Stimulated activated CD8-positive, alpha-beta memory T cell treated with anti-CD3 and anti-CD28 coated beads, Interleukin-2, amount 100 ng/mL, for 1 hour (primary cell): ENCODE data around the gene PLSCR4.

Experiments used
- DNase-seq, 2 donors: peaks; one replicate each; pipeline ENCODE4 v3.0.0-alpha.2; 2020; ENCODE audit warnings: low read depth in 2 of 2

Gene PLSCR4

DNA sequence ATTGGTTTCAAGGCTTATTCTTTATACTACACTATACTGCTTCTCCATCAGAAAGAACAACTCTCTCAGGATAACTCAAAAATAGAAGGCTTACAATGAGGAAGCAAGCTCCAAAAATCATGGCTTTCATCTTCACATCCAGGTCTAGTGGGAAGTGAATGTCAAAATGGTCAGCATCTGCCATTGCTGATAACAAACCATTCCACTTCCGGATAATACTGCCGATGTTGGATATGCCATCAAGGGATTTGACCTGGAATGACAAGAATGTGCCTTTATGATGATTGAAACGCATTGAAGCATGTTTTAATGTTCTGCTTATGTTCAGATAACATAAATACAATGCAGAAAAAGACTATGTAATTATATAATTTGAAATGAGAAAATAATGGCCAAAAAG, 55.9 kb downstream of the PLSCR4 start:
- no peak for DNase-seq

DNA sequence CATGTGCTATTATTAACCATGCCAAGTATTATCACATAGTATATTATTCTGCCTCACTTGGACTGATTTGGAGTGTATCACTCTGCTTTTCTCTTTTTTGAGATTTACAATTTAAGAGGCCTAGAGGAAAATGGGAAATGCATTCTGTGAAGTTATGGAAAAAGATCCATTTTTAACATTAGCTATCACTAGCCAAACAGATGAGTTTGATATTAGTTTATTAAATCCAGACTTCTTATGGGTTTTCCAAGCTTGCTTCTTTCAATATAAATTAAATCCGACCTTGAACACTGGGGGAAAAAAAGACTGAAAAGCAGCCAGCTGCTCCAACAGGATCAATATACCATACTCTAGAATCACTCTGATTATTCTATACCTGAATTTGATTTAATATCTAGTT, 59.9 kb downstream of the PLSCR4 start:
- no peak for DNase-seq

DNA sequence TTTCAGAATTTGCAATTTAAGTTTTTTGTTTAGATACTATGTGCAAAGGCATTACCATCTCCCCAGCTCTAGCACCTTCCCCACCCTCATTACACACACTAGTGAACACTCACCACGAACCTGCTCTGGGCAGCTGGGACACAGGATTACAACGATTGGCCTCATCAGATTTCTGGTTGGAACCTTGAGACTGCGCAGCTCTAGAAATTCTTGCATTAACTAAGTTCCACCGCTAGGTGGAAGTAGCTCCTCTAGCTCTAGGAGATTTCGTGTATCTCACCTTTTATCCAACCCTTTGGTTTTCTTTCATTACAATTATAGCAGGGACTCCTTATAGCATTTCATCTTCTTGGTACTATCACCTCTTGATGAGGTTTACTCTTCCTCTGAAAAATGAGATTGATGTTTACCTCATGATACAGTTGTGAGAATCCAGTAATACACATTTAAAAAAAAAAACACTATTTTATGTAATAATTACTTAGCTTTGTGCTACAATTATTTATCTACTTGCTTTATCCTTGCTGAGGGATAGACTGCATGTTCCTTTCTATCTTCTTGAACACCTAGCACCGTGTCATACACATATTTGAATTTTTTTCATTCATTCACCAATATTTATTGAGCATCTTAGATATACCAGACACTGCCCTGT, 61.3 kb downstream of the PLSCR4 start:
- DNase-seq, result no peak

DNA sequence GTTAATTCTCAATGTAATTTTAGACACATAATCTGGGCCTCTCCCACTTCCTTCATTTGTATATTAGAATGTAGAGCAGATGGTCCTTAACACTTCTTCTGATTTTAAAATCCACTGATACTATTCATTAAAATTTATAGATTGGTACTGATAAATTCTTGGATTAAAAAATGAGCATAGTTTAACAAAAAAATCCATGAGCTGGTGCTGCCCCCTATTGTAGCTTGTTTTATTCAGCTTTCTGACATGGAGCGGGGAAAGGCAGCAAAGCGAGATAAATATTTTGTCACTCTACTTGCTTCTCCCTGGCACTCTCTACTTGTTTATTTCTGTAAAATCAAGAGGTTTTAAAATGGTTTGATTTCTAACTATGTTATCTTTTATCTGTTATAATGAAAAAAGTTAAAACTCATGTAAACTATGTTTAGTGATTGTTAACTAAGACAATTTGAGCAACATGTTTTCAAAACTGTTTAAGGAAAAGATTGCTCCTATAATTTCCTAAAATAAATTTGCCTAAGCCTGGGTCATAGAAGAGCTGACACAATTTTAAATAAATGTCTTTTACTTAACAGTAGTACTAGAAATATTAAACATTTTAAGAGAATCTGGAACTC, 63.5 kb downstream of the PLSCR4 start:
- DNase-seq, result no peak

DNA sequence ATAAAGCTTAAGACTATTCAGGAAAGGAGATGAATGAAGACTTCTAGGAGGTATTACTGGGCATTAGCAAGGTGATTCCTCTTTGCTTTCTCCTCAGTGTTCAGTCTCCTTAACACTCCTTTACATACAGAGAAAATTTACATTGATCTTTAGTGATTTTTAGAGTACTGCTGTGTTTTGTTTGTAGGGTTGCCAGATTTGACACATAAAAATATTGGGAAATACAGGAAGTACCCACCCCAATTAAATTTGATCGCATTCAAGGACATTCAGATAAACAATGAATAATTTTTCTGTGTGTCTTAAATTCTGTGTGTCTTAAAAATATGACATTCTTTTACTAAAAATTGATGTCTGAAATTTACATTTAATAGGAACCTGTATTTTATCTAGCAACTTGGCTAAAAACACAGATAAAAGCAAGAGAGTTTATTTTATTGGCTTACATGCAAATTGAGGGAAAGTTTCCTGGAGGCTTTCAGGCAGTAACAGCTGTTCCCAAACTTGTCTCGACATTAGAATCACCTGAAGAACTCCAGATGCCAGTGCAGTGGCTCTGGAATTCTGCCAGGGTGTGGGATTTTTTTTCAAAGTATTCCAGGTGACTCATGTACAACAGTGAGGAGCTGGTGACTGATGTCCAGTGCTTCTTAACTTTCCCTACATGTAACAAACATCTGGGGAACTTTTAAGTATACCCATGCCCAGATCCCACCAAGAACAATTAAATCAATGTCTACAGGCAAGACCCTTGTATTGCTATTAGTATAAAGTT, 66.5 kb downstream of the PLSCR4 start:
- no peak for DNase-seq

DNA sequence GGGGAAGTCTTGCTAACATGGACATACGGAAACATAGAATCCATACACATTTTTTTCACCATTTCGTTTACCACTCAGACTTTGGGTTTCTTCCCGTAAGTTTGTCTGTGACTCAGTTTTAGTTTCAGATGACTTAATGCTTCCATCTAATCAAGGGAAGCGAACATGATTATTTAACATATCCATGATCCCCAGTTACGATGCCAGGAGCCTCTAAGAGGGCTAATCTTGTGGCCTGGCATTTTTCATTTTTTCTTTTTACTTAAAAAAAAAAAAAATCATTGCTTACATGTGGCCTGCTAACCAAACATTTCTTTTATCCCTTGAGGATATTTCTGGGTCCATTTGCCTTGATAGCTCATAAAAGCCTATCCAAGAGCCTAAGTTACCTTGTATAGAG, 69.7 kb downstream of the PLSCR4 start:
- no peak for DNase-seq

DNA sequence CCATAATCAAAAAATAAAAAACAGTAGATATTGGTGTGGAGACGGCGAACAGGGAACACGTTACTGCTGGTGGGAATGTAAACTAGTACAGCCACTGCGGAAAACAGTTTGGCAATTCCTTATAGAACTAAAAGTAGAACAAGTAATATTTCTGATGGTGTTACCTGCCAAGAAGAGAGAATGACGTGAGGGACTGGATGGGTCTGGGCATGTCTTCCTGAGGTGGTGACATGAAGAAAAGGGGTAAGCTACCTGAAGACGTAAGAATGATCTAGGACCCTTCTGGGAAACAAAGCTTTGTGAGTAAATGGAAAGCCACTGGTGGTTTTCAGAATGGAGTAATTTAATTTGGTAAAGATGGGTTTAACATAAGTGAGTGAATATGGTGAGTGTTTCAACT, 70.5 kb downstream of the PLSCR4 start:
- no peak for DNase-seq

DNA sequence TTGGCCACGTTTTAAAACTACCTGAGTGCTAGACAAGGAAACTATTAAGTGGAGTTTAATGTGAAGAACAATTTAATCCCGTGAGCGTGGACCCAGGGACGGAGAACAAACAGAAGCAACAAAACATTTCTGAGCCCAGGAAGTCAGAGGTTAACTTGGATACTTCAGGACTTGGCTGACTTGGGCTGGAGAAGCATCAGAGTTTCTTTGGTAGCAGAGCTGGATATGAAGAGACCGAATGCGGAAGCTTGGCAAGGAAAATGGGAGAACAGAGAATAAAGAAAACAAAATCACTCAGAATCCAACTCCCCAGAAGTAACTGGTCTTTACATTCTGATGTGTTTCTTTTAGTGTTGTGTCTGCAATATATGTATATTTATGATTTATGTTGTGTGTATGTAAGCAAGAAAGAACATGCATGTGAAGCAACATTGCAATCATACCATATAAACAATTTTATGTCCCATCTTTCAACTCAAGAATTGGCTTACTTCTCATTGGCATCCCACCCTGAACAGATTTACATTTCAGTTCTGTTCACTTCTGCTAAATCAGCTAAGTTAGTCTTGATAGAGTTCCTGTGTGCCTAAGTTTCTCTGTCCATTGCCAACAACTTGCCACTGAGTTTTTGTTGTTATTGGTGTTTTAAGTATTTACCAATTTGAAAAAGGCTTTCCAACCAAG, 72.8 kb downstream of the PLSCR4 start:
- no peak for DNase-seq

DNA sequence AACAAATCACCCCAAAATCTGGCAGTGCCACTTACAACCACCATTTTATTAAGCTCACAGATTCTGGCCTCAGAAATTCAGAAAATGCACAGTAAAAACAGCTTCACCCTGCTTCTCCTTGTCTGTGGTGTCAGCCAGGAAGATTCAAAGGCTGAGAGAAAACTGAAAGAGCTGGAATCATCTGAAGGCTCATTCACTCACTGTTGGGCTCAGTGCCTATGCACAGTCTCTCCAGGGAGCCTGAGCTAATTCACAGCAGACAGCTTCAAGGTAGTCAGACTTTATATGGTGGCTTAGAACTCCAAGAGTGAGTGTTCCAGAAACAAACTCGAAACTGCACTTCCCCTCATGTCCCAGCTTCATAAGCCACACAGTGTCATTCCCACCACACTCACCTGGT, 73.4 kb downstream of the PLSCR4 start:
- no peak for DNase-seq

DNA sequence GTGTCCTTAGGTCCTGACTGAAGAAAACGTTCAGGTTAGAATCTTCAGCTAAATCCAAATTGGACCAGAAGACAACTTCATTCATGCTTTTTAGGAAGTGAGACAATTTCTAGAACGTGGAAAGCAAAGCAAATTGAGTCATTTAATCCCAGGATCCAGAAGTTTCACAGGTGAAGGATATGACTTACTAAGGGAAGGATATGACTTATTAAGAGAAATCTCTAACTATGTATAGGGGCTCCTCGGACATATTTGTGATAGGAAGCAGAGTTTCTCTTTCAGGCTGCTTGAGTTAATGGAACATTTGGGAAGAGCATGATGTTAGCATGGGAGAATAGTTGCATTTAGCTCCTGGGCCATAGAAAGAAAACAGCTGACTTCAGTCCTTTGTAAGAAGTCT, 73.8 kb downstream of the PLSCR4 start:
- DNase-seq, result no peak

DNA sequence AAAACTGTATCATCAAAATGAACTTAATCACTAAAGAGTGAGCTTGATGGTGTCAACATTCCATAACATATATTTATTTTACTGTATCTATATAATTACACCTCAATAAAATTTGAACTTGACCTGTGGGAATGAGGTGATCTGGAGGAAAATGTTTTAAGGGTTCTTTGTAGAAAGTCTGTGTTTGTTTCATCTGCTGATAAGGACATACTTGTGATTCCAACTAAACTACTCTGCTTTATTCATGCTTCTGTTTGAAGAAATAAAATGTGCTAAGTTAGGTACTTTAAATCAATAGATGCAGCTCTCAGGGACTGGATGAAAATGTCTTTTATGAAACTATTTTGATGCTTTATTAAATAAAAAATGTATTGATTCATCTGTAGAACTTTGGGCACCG, 78.3 kb downstream of the PLSCR4 start:
- no peak for DNase-seq

DNA sequence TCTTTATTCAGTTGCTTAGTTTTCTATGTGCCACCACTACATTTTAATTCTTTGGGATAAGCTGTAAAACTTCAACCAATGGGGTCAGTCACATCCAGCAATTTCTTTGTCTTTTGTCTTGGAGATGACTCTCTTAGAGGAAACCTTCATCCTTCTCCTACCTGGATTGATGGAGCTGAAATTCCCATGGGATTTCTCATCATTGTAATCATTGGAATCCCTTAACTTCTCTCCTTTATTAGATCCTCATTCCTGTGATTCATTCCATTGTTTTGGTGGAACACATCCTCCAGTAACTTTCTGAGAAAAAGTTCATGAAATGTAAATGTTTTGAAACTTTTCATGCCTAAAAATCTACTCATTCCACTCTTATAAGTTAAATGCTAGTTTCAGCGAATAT, 80.3 kb downstream of the PLSCR4 start:
- no peak for DNase-seq

DNA sequence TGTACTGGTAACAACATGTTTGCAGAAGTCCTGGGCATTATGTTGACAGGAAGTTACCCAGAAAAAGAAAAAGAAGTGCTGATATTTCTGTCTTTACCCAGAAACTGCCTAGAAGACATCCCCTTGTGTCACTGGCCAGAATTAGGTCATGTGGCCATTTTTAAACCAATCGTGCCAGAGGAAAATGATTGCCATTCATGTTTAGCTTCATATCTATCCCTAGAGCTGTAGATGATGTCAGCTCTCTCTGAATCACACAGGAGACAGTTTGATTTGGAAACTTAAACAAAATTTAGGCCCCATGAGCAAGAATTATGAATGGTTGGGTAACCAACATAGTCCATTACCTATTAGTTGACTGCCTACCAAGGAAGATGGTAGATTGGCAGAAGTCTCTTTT, 81.0 kb downstream of the PLSCR4 start:
- DNase-seq, result no peak

DNA sequence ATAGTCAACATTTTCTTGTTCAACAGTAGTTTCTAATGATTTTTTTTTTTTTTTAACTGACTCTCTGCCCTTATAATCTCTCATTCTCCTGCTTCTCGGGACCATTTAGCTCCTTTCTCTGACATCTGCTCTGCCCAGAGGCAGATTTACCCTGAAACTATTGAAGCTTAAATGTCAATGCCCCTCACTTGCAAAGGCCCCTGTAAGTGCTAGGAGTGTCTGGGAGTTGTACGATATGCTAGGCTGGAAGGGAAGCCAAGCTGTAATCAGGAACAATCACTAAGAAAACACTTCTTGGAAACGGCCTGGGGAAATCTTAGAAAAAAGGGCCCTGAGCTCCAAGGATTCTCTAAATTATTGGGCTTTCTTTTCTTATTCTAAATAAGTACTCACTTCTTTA, 84.1 kb downstream of the PLSCR4 start:
- DNase-seq, result no peak

DNA sequence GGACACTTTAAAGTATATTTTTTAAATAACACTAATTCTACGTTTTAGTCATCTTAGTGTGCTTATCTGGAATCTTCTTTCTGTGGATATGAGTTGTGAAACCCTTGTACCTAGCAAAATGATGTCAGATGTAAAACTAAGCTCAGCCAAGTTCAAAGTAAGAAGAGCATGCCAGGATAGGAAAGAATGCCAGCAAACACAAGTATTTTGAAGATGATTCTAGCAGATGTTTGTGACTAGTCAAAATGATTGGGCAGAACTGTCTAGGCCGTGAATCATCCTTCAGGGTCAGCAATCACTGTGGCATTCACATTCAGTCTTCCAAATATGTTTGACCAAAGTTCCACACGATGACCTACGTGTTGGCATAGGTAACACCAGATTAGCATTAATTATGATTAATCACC, 84.5 kb downstream of the PLSCR4 start:
- no peak for DNase-seq

DNA sequence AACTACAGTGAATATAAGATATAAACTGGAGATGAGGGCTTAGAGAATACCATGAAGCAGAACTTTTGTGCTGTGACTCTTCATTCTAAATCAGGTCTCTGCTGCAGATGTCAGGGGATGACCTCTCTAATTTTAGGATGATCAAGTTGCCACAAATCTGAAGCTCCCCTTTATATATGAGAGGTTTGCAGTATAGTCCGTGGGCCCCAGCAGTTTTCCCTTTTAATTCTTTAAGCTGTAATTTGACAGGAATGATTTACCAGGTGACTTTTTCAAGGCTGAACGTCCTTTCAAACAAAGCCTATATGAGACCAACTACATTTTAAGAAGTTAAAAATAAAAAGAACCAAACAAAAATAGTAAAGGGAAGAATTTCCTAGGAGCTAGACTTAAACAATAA, 85.0 kb downstream of the PLSCR4 start:
- no peak for DNase-seq

DNA sequence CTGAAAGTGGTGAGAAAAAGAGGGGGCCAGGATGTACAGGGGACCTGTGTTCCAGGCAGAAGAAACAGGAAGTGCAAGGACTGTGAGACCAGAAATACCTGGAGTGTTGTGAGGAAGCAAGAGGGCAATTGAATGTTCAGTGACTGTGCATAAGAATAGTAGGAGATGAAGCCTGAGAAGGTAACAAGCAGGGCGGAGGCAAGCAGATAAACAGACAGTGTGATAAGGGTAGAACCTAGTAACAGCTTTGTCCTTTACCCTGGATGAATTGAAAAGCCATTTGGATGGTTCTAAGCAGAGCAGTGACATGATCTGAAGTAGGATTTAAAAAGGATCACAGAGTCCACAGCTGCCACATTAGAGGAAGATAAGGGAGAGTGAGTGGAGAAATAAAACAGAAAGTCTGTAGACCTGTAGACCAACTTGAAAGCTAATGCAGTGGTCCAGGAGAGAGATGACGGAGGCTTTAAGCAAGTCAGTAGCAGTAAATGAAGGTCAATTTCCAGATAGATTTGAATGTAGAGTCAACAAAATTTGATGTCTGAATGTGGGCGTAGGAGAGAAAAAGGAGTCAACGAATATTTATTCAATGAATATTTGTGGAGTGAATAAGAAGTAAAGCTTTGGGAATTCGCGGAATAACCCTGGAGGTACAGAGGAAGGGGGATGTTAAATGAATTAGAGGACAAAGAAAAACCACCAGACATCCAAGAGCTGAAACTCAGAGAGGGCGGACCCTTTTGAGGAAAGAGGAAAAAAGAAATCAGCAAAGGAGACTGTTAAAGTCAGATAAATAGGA, 85.7 kb downstream of the PLSCR4 start:
- DNase-seq, result no peak

DNA sequence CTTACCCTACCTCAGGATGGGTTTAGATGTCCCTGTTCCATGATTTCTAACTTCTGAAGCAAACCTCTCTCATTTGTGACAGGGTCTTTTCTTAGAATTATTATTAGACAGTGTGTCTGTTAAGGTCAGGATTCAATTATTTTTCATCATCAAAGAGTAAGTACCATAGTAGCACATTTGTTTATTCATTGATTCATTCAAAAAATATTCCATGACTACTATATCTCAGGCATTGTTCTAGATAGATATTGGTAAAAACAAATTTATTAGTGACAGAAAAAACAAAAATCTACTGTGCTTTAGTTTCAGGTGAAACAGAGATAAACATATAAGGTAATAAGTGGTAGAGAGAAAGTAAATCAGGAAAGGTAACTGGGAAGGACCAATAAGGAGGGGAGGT, 86.4 kb downstream of the PLSCR4 start:
- no peak for DNase-seq

DNA sequence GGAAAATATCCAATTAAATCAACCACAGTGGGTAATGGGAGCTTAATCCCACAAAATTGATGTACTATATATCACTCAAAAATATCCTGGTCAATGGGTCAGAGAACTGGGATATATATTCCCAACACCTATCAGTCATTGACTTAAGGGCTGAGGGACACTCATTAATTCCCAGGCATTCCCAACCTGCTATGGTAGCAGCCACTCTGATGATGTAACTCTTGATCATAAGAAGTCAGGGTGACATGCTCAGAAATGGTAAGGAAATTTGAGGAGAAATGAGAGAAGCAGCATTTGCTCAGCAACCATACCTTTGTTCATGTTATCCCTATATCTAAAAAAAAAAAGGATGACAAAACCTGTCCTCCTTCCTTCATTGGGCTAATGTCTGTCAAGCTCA, 86.8 kb downstream of the PLSCR4 start:
- DNase-seq, result no peak

DNA sequence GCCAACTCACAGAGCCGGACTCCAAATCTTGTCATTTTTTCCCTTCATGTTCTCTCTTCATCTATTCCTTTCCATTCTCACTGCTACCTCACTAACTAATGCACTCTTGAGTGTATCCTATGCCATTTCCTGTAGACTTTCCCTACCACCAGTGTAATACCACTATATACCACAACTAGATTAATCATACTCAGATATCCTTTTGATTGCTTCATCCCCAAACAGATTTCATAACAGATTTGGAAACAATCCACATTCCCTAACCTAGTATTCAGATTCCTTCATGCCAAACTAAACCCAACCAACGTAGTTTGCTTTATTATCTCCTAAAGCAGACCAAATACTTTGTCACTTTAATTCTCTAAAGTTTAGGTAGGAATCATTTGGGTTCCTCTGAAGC, 87.3 kb downstream of the PLSCR4 start:
- DNase-seq, result no peak

DNA sequence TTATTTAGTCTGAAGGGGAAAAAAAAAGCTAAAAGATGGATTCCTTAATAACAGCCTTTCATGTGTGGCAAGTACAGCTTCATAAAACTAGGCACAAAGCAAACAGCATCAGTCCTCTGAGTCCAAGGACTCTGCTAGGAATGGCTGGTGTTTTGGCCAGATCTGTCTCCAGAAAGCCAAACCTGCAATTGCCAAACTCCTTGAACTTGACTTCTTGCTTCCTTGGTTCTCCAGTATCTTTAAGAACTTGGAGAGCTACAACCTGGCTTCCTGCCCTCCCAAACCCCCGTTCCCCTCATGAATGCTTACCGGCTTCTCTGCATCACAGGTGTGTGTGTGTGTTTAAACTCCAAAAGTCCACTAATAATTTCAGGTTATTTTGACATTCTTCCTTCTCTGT, 88.3 kb downstream of the PLSCR4 start:
- DNase-seq, result no peak

DNA sequence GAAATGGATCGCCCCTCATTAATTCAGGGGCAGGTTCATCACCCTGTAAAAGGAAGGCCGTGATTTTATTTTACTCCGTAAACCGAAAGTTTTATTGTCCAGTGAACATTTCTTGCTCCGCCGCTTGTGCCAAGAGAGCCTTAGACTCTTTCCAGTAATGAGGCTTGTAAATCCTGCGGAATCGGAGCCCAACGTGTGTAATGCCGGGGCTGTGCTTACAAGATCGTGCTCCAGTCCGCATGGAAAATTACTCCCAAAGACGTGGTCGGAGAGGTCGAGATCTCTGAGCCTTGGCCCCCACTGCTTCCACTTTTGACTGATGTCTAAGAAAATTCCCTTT, 89.3 kb downstream of the PLSCR4 start:
- DNase-seq, result no peak
